Dedifferentiated amniotic fluid mesenchymal stem cell (primary cell): ENCODE data around the gene MMEL1.

Experiments used
- DNase-seq: peaks from one replicate; pipeline ENCODE4 v3.0.0-alpha.2; 2016; ENCODE audit errors: extremely low spot score

Gene MMEL1

DNA sequence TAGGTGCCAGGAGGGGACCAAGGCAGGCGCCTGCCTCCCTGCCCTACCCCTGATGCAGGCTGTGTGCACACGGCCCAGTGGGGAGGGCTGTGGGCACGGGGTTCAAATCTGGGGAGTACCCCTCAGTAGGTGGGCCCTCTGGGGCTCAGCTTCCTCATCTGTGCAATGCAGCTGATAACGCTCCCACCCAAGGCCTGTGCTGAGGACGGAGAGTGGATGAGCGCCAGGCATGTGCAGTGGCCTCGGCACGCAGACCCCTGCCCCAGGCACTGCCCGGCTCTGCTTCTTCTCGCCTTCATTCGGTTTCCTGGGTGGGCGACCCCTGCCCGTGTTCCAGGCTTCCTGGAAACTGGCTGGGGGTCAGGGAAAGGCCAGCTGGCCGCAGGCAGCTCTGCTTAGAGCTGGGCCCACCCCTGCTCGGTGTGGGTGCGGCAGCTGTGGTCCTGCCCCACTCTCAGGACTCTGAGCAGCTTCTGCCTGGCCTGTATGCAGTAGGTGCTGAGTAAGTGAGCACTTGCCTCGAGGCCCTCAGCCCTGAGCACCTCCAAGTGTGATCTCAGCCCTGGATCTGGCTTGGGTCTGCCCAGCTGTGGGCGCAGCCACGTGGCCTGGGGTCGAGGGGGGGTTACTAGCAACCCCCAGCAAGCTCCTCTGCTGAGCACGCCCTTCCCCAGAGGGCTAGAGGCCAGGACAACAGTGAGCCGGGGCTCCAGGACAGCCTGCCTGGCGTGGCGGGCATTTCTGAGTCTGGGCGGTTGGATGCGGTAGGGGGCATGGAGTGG lies 88.5 kb downstream of the MMEL1 start:
- no peak for DNase-seq

DNA sequence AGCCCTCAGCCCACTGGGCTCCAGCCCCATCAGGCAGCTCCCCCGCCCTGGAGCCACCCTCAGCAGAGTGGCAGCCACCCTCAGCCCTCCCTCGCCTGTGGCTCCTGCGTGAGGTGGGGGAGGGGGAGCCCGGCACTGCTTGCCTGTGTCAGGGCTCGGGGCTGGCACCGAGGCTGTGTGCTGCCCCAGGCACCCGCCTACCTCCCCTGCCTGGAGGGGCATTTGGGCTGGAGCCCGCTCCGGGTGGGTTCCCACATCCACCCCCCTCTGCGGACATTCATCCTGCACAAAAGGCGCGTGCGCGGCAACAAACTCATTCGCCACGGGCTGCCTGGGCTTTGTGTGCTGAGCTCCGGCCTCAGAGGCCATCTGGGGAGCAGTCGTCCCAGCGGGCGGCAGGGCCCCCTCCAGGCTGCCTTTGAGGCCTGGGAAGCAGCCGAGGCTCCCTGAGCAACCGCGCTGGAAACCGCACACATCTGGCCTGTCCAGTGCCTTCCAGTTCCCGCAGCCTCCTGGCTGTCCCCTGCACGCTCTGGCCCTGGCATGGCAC lies 89.2 kb downstream of the MMEL1 start:
- no peak for DNase-seq

DNA sequence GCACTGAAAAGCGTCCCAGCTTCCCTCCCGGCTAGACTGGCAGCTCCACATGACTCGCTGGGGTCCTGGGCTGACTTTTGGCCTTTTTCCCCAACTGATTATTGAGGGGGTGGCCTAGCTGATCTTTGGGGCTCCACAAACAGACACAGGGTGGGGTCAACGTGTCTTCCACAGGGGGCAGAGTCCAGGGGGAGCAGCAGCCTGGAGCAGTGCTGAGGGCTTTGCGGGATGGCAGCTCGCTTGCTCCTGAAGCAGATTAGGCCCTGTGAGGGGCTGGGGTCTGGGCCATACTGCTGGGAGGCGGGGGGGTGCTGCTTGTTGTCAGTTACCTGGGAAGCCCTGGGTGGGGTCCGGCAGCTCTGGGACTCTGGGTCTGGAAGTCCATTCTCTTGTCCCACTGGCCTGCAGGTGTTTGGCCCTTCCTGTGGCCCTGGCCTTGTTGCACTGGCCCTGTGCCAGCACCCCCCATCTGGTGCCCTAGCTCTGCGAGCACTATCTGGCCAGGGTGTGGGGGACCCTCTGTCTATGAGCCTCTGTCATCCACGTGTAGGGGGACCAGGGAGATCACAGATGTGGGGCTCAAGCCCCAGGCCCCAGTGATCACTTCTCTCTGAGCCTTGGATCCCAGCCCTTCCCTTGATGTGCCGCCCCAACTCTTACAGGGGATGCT lies 90.4 kb downstream of the MMEL1 start:
- no peak for DNase-seq

DNA sequence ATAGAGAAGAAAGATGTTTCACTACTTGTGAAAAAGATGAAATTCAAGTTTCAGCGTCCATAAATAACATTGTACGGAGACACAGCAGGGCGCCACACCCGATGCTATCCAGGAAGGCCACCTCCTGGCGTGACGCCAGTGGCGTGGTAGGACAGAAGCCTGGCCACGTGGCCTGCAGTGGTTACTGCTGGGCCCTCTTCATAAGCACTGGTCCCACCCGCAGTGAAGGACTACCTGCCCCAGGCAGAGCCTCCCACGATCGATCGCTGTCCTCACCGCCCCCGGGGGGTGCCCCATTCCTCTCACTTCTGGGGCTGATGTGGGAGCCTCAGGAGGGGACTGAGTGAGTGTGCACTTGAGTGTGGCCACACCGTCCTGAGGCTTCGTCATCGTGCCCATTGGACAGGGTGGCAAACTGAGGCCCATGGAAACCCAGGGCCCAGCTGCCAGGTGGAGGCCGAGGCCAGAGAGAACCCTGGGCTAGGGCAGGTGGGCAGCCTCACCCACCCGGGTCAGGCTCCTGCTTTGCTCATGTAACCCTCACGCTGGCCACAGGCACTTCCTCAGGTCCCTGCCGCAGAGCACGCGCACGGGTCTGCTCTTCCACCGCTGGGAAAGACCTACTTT lies 91.1 kb downstream of the MMEL1 start:
- no peak for DNase-seq

DNA sequence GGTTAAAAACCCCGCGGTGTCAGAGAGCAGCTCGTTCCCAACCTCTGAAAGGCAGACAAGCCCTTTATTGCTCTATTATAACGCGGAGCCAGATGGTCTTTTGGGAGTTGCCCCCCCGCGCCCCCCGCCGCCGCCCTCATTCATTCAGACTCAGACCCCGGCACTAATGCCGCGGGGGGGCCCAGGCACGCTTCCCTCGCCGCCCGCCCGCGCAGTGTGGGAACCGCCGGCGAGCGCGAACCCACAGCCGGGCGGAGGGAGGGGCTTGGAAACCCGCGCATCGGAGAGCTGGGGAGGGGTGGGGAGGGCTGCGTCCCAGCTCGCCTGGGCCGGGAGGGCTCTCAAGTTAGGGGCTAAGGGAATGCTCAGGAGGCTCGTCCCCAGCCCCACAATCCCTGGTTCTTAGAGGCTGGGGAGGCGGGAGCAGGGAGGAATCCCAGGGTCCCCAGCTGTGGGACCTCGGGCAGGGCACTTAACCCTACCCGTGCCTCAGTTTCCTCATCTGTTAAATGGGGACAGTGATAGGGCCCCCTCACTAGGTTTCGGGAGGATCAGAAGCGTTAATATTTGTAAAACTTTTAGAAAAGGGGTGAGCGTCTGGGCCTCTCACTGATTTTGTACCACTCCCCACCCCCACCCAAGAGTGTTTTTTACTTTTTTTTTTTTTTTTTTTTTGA lies 91.9 kb downstream of the MMEL1 start:
- no peak for DNase-seq
